Keratinocyte (primary cell): ENCODE data around the gene GIPR.

ENCODE experiments used
- CTCF ChIP-seq, 3 experiments: IDR thresholded peaks in 1 of 3; conservative IDR thresholded peaks in 1 of 3; optimal IDR thresholded peaks in 1 of 3; 2 replicates in 2 of 3; 3 replicates in 1 of 3; pipeline versions ENCODE3 to v1.5.1; 2011; ENCODE audit warnings: low read length in 3 of 3, mild to moderate bottlenecking in 3 of 3, moderate library complexity in 2 of 3, control low read depth in 1 of 3, inconsistent platforms in 1 of 3; ENCODE audit not compliant: insufficient read depth in 2 of 3; ENCODE audit errors: extremely low read depth in 1 of 3
- EZH2 ChIP-seq: IDR thresholded peaks from one replicate; pipeline ENCODE4 v1.6.1; 2012; ENCODE audit warnings: inconsistent platforms, mild to moderate bottlenecking, low read length, moderate library complexity

- TF ChIP-seq CTCF (optimal IDR thresholded peaks at IDR 0.05 in 1 of 3, IDR thresholded peaks at IDR 0.05 in 1 of 3, conservative IDR thresholded peaks at IDR 0.05 in 1 of 3; ENCODE audit: extremely low read depth in 1 of 3, insufficient read depth in 2 of 3, low read length in 3 of 3) (no peak), EZH2 (no peak)
Measured at GRCh38 chr19:45632468-45633196, 35.4 kb upstream of the GIPR start.
